HG02870 (cell line): ENCODE results near the gene CRY2.
"Not testable (repeated sequence)": the region's sequence is repeated elsewhere in the genome, so short reads cannot be mapped to it uniquely, and the experiment has no call there.

Experiments
- ATAC-seq: cut with Tn5 transposase; IDR thresholded peaks from one replicate; pipeline ENCODE4 v1.9.1; 2021; ENCODE audit warnings: mild to moderate bottlenecking, moderate library complexity; ENCODE audit not compliant: unreplicated experiment

The CRY2 gene

DNA sequence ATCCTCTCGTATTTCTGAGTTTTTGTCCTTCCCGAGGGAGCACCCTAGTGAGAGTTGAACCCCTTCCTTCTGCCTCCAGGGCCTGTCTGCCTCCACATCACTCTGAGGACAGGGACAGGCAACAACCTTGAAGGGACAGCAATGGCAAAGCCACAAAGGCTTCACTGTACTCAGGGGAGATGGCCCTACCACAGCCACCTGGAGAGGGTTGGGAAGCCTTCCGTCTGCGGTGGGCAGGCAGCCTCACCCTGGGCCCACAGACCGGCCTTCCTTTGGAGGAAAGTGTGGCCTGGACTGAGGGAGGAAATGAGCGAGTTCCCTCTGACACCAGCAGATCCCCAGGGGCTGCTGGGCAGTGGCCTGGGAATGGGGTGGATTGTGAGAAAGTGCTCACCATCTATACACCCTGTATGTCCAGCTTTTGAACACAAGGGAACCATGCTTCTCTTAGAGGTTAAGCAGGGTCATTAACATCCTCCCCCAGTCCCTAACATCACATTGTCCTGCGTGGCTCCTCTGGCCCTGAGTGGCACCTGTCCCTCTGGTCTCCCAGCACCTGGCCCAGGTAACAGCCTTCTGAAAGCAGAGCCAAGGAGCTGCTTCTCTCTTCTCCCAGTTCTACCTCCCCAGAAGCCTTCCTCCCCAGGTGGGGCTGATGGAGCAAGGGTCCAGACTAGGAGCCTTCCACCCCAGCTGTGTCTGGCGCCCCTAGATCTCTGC lies 35.5 kb upstream of the CRY2 start:
- ATAC-seq: no peak

GRCh38 chr11:45812581-45813548 lies 34.4 kb upstream of the CRY2 start:
- no peak for ATAC-seq

GRCh38 chr11:45815747-45816146 lies 31.5 kb upstream of the CRY2 start:
- ATAC-seq: no peak

- no peak for ATAC-seq
Observed at GRCh38 chr11:45816614-45817013, 30.7 kb upstream of the CRY2 start.

- ATAC-seq: peak; percentile 83
Observed at GRCh38 chr11:45817191-45817590, 30.1 kb upstream of the CRY2 start.

GRCh38 chr11:45818961-45819605 lies 28.2 kb upstream of the CRY2 start:
- ATAC-seq: no peak

DNA sequence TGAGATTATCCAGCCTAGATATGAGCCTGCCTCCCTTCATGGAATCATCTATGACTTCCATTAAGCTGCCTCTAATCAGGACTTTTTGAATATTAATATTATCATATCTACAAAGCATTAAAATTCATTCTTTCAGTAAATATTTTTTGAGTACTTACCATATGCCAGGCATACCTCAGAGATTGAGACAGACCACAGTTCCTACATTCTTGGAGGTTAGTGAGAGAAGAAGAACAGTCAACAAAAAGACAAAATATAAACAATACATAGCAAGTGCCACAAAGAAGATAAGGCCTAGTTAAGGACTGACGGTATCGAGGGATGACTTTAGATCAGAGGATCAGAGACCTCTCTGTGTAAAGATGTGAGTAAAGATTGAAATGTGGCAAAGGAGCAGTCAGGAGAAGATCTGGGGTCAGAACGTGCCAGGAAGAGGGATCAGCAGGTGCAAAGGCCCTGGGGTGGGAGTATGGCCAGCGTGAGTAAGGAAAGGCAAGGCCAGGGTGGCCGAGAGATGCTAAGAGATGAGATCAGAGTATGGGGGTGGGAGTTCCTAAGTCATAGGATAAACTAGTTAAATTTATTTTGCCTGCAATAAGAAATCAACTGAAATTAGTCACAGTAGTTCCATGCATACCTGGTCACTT lies 26.9 kb upstream of the CRY2 start:
- ATAC-seq: no peak

DNA sequence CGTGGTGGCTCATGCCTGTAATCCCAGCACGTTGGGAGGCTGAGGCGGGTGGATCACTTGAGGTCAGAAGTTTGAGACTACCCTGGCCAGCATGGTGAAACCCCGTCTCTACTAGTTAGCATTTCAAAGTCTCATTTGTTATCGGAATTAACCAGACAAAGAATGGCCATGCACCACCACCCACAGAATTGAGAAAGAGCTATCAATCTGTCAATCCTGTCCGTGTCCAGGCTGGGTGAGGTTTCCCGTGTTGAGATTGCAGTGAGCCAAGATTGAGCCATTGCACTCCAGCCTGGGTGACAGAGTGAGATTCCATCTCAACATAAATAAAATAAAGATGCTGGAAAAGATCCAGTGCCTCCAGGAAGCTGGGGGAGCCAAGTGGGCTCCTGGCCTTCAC lies 20.8 kb upstream of the CRY2 start:
- ATAC-seq: not testable (repeated sequence)

- ATAC-seq: no peak
Observed at GRCh38 chr11:45827123-45827522, 20.2 kb upstream of the CRY2 start.

DNA sequence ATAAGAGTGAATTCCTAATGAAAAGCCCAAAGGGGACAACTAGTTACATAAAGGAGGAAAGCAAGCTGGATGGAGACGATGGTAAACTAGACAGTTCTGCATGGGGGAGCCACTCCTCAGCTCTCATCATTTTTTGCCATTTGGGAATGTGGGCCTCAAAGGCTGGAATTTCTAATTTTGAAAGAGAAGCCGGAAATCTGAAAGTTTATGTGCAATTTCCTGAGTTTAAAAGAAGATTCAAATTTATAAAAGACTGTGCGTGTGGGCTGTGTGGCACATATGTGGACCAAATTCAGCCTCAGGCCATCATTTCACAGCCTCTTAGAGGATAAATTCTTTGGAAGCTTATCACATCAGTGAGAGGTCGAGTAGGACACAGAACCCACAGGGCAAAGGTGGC lies 18.3 kb upstream of the CRY2 start:
- no peak for ATAC-seq

- ATAC-seq: no peak
Observed at GRCh38 chr11:45830596-45830995, 16.7 kb upstream of the CRY2 start.

- ATAC-seq: no peak
Observed at GRCh38 chr11:45832811-45833441, 14.3 kb upstream of the CRY2 start.

DNA sequence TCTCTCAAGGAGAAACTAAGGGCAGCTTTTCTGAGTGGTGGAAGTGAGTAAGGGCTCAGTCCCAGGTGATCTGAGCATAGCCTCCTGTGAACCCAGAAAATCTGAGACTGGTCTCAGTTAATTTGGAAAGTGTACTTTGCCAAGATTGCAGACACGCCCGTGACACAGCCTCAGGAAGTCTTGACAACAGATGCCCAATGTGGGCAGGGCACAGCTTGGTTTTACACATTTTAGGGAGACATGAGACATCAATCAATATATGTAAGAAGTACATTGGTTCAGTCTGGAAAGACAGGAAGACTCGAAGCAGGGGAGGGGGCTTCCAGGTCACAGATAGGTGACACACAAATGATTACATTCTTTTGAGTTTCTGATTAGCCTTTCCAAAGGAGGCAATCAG lies 13.5 kb upstream of the CRY2 start:
- ATAC-seq: no peak

DNA sequence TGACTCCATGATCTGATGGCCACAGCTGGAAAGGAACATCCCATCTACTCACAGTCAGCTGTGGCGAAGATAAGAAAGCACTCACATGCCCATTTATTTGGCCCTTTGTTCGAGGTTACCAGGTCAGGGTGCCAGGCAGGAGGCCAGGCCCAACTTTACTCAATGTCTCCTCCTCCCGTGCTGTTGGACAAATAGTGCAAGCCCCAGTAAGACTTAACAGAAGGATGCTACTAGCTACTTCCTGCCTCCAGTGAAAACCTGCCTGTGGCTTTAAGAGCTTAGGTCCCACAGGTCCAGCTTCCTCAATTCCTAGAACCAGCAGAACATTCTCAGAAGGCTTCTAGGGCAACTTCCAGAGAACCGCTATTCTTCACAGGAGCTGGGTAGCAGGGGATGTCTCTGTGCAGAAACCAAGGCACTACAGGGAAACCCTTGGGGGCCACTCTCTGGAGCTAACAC lies 12.9 kb upstream of the CRY2 start:
- ATAC-seq: no peak

GRCh38 chr11:45839204-45839603 lies 8.1 kb upstream of the CRY2 start:
- ATAC-seq: no peak

DNA sequence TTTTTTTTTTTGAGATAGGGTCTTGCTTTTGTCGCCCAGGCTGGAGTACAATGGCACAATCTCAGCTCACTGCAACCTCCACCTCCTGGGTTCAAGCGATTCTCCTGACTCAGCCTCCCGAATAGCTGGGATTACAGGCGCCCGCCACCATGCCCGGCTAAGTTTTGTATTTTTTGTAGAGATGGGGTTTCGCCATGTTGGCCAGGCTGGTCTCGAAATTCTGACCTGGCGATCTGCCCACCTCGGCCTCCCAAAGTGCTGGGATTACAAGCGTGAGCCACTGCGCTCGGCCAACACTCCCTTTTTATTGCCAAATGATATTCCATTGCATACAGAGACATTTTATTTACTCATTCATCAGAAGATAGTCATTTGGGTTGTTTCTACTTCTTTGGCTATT lies 7.0 kb upstream of the CRY2 start:
- ATAC-seq: not testable (repeated sequence)

DNA sequence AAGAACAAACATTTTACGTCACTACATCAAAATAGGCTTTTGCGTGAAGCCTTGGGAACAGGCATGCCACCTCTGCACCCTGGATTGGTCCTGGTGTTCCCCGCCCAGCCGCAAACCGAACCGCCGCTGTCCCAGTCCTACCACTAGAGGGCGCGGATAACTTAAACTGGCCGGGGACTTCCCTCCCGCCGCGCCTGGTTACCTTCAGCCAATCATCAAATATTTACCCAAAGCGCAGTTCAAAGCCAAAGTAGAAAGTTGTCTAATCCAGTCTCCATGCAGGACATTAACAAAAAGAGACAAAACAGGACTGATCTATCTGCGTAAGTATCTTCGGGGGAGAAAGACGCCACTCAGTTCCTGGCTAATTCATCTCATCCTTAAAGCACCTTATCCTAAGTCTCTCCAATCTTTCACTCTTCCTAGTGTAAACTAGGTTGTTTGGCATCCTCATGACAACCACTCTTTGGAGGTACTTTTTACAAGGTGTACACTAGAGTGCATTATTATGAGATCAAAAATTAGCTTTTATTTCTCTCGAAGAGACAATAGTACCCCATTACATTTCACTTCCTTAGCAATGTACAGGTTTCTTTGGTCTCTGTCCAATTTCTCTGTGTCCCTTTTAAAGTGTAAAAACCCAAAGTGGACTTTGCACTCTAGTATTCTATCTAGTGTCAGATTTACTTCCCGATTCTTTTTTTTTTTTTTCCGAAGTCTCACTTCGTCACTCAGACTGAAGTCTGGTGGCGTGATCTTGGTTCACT lies 3.9 kb upstream of the CRY2 start:
- ATAC-seq: no peak

DNA sequence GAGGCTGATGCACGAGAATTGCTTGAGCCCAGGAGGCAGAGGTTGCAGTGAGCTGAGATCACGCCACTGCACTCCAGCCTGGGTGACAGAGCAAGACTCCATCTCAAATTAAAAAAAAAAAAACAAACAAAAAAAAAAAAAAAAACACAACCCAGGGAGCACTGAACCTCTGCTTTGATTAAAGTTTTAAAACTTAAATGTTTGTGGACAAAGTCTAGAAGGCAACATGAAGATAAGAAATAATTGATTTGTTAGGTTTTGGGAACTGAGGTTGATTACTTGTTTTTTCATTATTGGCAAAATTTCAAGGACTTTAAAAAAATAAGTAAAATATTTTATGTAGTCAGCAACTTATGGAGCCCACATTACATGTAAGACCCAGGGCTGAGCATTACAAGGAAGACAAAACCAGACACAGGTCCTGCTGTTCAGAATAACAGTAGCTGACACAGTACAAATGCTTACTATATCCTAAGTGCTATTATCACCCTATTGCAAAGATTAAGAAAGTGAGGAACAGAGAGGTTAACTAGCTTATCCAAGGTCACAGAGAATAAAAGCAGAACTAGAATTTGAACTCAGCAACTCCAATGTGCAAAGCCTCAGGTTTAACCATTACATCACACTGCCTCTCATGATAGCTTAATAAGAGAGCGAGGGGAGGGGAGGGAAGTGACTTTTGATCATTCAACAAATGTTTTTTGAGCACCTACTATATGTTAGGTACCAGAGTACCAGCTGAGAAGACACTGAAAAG lies 2.3 kb upstream of the CRY2 start:
- no peak for ATAC-seq

DNA sequence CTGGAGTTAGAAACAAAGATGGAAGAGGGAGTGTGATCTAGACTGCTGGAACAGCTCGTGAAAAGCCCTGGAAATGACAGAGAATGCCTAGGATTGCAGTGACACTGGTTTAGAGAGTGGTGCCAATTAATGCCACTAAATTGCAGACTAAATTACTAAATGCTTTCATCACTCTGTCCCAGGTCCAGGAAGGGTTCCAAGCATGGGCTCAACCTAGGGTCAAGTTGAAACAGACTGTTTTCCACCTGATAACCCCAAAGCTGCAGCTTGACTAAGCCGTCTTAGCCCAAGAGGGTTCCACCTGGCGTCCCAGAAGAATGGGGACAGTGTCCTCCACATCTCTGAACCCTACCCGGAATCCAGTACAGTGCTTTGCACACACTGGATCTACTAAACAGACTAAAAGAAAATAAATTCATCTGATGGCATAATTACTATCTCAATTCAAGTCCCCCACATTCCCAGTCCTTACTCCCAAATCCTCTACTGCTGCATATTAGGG lies 1.1 kb upstream of the CRY2 start:
- no peak for ATAC-seq
